ENCODE results near the gene PDE5A.

GRCh38 chr4:119570401-119570800 is 58.2 kb downstream of the PDE5A start:
- TF ChIP-seq POLR2A (IDR thresholded peaks at IDR 0.05; ENCODE audit: low read depth, low read length): no peak
- no peak for TF ChIP-seq JUN (IDR thresholded peaks at IDR 0.05; ENCODE audit: borderline replicate concordance, insufficient read depth, insufficient read length, low read depth)
- TF ChIP-seq CTCF (IDR thresholded peaks at IDR 0.05; ENCODE audit: extremely low read depth in 1 of 2, insufficient read depth in 1 of 2, low read depth in 1 of 2, low read length in 2 of 2): no peak
- no peak for TF ChIP-seq EZH2 (IDR thresholded peaks at IDR 0.05; ENCODE audit: borderline replicate concordance, low read depth, low read length, severe bottlenecking)
- TF ChIP-seq POLR2AphosphoS5 (IDR thresholded peaks at IDR 0.05; ENCODE audit: insufficient read depth, low read depth, low read length): no peak
- TF ChIP-seq FOS (IDR thresholded peaks at IDR 0.05; ENCODE audit: borderline replicate concordance, insufficient read depth, low read length): no peak
- TF ChIP-seq, protein P1, sequence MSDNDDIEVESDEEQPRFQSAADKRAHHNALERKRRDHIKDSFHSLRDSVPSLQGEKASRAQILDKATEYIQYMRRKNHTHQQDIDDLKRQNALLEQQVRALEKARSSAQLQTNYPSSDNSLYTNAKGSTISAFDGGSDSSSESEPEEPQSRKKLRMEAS (IDR thresholded peaks at IDR 0.05; ENCODE audit: insufficient read depth, insufficient read length): no peak
- no peak for TF ChIP-seq MYC (IDR thresholded peaks at IDR 0.05; ENCODE audit: low read depth, low read length)
- no peak for TF ChIP-seq GATA2 (IDR thresholded peaks at IDR 0.05; ENCODE audit: insufficient read depth, insufficient read length, low read depth, low read length)
